PC-9 (cell line): ENCODE results near the gene RPA3. TPM values are rescaled to one million over a fixed set of nuclear protein-coding genes. Genes with fewer than 3 reads are reported as not detected.
"Not testable (repeated sequence)": the region's sequence is repeated elsewhere in the genome, so short reads cannot be mapped to it uniquely, and the experiment has no call there.

Source experiments
- BruUV-seq: library from RNA; stranded (reverse); fragments of 400-500 nt; replicated peaks from 2 replicates; lab custom pipeline; 2021; lab: Mats Ljungman, UMichigan
- CTCF ChIA-PET: fragments of 300-600 bp; sonication (Branson Sonifier 250); formaldehyde crosslinking; loops from one replicate; lab custom pipeline; 2022; ENCODE audit warnings: antibody characterized with exemption; lab: Charles Lee
- POLR2A ChIA-PET: fragments of 300-600 bp; sonication (Branson Sonifier 250); formaldehyde crosslinking; loops from one replicate; lab custom pipeline; 2022; ENCODE audit warnings: antibody characterized with exemption; ENCODE audit not compliant: unreplicated experiment; lab: Charles Lee
- DNase-seq, 2 experiments: peaks; one replicate each; pipeline versions ENCODE4 v3.0.0 to v3.0.0-alpha.2; 2015 to 2022; ENCODE audit warnings: mixed read lengths in 1 of 2
- H2AFZ ChIP-seq: fragments of 200-600 bp; sonication (generic); 2 replicates; pipeline ENCODE4 v1.8.1; 2017; ENCODE audit warnings: antibody characterized with exemption
- H3F3A ChIP-seq: fragments of 200-600 bp; sonication (generic); 2 replicates; pipeline ENCODE4 v1.8.1; 2017; ENCODE audit warnings: antibody characterized with exemption, mild to moderate bottlenecking, low read depth; ENCODE audit not compliant: insufficient read depth
- H3K27ac ChIP-seq: fragments of 200-600 bp; sonication (generic); 2 replicates; pipeline ENCODE4 v1.6.1; 2016; ENCODE audit warnings: mixed run types
- H3K27me3 ChIP-seq: fragments of 200-600 bp; sonication (generic); 2 replicates; pipeline ENCODE4 v1.6.1; 2016; ENCODE audit warnings: low read depth, mixed run types; ENCODE audit not compliant: insufficient read depth
- H3K36me3 ChIP-seq: fragments of 200-600 bp; sonication (generic); 2 replicates; pipeline ENCODE4 v1.6.1; 2016; ENCODE audit warnings: low read depth, mixed run types
- H3K4me1 ChIP-seq: fragments of 200-600 bp; sonication (generic); replicated peaks from 2 replicates; pipeline ENCODE4 v1.6.1; 2016; ENCODE audit warnings: mixed run types; ENCODE audit not compliant: insufficient read depth
- H3K4me2 ChIP-seq: fragments of 200-600 bp; sonication (generic); 2 replicates; pipeline ENCODE4 v1.6.1; 2017; ENCODE audit warnings: mixed run types
- H3K4me3 ChIP-seq: fragments of 200-600 bp; sonication (generic); 2 replicates; pipeline ENCODE4 v1.6.1; 2016; ENCODE audit warnings: mixed run types
- H3K79me2 ChIP-seq: fragments of 200-600 bp; sonication (generic); 2 replicates; pipeline ENCODE4 v1.6.1; 2017; ENCODE audit warnings: low read depth, mixed run types
- H3K9me2 ChIP-seq: fragments of 200-600 bp; sonication (generic); 2 replicates; pipeline ENCODE4 v1.8.1; 2017; ENCODE audit warnings: mild to moderate bottlenecking; ENCODE audit not compliant: insufficient read depth
- H3K9me3 ChIP-seq: fragments of 200-600 bp; sonication (generic); 2 replicates; pipeline ENCODE4 v1.8.1; 2016; ENCODE audit warnings: low read depth; ENCODE audit not compliant: insufficient read depth
- H4K20me1 ChIP-seq: fragments of 200-600 bp; sonication (generic); 2 replicates; pipeline ENCODE4 v1.8.1; 2017; ENCODE audit not compliant: insufficient read depth
- CTCF ChIP-seq: fragments of 200-600 bp; sonication (generic); conservative IDR thresholded peaks from 2 replicates; pipeline ENCODE4 v1.6.1; 2017; ENCODE audit warnings: mixed run types, antibody characterized with exemption, mild to moderate bottlenecking, moderate library complexity
- EZH2 ChIP-seq: fragments of 200-600 bp; sonication (generic); IDR thresholded peaks from 2 replicates; pipeline ENCODE4 v1.8.0; 2017; ENCODE audit warnings: antibody characterized with exemption, low read depth
- intact Hi-C: fragments of 100-400 bp; cut with micrococcal nuclease; formaldehyde crosslinking; loops from one replicate; pipeline ENCODE4 v1.10.0; 2022; ENCODE audit not compliant: unreplicated experiment
- total RNA-seq: library from RNA; stranded (reverse); gene quantifications from 2 replicates; pipeline ENCODE4 v1.2.3, GENCODE V29; 2021

RPA3 gene
- total RNA-seq, 1 experiment from 2014 or later: 166 TPM

DNA sequence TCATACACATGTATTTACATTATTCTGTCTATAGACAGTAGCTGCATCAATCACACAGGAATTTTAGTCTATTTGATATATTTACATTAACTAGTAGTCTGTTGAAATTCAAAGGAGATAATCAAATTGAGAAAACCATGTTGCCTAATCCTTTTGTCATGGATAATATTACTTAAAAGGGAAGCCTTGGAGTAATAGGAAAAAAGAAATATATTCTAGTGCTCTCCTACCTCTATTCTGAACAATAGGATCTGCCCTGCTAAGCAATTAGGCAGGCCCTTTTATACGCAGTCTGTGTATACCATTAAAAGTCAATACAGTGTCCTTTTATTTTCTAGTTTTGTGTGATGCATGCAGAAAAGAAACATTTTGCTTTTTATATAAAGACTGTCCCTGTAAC lies 53.4 kb downstream of the RPA3 start:
- H3K36me3 ChIP-seq: no peaks in the 10 kb centered on the region
- H3K4me1 ChIP-seq: no peaks in the 10 kb centered on the region
- no TSS peak for BruUV-seq
- no peak overlapping the region for H3K27ac ChIP-seq
- no peaks in the 10 kb centered on the region for H3K9me3 ChIP-seq
- H4K20me1 ChIP-seq: no peaks in the 10 kb centered on the region
- DNase-seq: no peak
- H3K79me2 ChIP-seq: peaks cover 16% of the 10 kb centered on the region
- no peak for TF ChIP-seq CTCF
- TF ChIP-seq EZH2: no peak
- H3K4me2 ChIP-seq: no peak overlapping the region
- no peaks in the 10 kb centered on the region for H3F3A ChIP-seq
- ChIA-PET CTCF (no interaction called here), POLR2A (no interaction called here)
- H3K4me3 ChIP-seq: no peak overlapping the region
- H3K9me2 ChIP-seq: no peaks in the 10 kb centered on the region
- H2AFZ ChIP-seq: no peak overlapping the region
- no peaks in the 10 kb centered on the region for H3K27me3 ChIP-seq
- intact Hi-C loops: no loop called here

- no TSS peak for BruUV-seq
- no peaks in the 10 kb centered on the region for H3K4me1 ChIP-seq
- no peak for TF ChIP-seq EZH2
- no peak for TF ChIP-seq CTCF
- no peak overlapping the region for H3K4me3 ChIP-seq
- H3K36me3 ChIP-seq: no peaks in the 10 kb centered on the region
- no peak overlapping the region for H2AFZ ChIP-seq
- CTCF ChIA-PET: interaction anchor here (0.5 kb wide), 1 partner anchor 561 kb away, joined by 13 read pairs; no protein-coding TSS in a partner anchor
- H3K9me3 ChIP-seq: no peaks in the 10 kb centered on the region
- intact Hi-C loops: loop anchor here (5.0 kb wide), 1 partner anchor 553 kb away; no protein-coding TSS in a partner anchor
- H4K20me1 ChIP-seq: no peaks in the 10 kb centered on the region
- DNase-seq: no peak
- H3K9me2 ChIP-seq: no peaks in the 10 kb centered on the region
- no peak overlapping the region for H3K27ac ChIP-seq
- peaks cover 20% of the 10 kb centered on the region for H3K79me2 ChIP-seq
- H3K27me3 ChIP-seq: no peaks in the 10 kb centered on the region
- no peaks in the 10 kb centered on the region for H3F3A ChIP-seq
- POLR2A ChIA-PET: no interaction called here
- H3K4me2 ChIP-seq: no peak overlapping the region
Observed at GRCh38 chr7:7664291-7664690, 54.1 kb downstream of the RPA3 start.

DNA sequence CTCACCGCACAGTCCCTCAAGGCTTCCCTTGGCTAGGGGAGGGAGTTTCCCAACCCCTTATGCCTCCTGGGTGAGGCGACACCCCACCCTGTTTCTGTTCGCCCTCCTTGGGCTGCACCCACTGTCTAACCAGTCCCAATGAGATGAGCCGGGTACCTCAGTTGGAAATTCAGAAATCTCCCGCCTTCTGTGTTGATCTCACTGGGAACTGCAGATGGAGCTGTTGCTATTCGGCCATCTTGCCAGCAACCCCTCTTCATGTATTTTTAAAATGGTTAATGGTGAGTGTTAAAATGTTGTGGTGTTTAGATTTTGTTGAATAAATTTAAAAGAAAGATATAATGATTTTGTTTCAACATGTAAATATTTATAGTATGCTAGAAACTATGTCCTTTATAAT lies 55.9 kb downstream of the RPA3 start:
- no peaks in the 10 kb centered on the region for H3K4me1 ChIP-seq
- no peaks in the 10 kb centered on the region for H3F3A ChIP-seq
- no peaks in the 10 kb centered on the region for H3K9me2 ChIP-seq
- H4K20me1 ChIP-seq: no peaks in the 10 kb centered on the region
- H3K4me2 ChIP-seq: no peak overlapping the region
- ChIA-PET POLR2A (interaction anchor here (0.7 kb wide), 1 partner anchor 1700 kb away, joined by 3 read pairs; no protein-coding TSS in a partner anchor), CTCF (interaction anchor here (0.7 kb wide), 1 partner anchor 635 kb away, joined by 3 read pairs; no protein-coding TSS in a partner anchor)
- intact Hi-C loops: loop anchor here (1.0 to 5.0 kb wide), 2 partner anchors 528 to 555 kb away; no protein-coding TSS in a partner anchor
- TF ChIP-seq CTCF (peak; percentile 56), EZH2 (no peak)
- H3K4me3 ChIP-seq: no peak overlapping the region
- BruUV-seq: no TSS peak
- no peaks in the 10 kb centered on the region for H3K9me3 ChIP-seq
- H3K27me3 ChIP-seq: no peaks in the 10 kb centered on the region
- DNase-seq: peak in 1 of 2 experiments; percentile 7
- H3K79me2 ChIP-seq: peaks cover 25% of the 10 kb centered on the region
- no peaks in the 10 kb centered on the region for H3K36me3 ChIP-seq
- no peak overlapping the region for H3K27ac ChIP-seq
- H2AFZ ChIP-seq: no peak overlapping the region

DNA sequence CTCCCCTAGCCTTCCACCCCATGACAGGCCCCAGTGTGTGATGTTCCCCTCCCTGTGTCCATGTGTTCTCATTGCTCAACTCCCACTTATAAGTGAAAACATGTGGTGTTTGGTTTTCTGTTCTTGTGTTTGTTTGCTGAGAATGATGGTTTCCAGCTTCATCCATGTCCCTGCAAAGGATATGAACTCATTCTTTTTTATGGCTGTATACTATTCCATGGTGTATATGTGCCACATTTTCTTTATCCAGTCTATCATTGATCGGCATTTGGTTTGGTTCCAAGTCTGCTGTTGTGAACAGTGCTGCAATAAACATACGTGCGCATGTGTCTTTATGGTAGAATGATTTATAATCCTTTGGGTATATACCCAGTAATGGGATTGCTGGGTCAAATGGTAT lies 61.9 kb downstream of the RPA3 start:
- H2AFZ ChIP-seq, H4K20me1 ChIP-seq, H3K36me3 ChIP-seq, H3F3A ChIP-seq, H3K4me3 ChIP-seq, BruUV-seq, H3K4me1 ChIP-seq, H3K4me2 ChIP-seq, H3K9me2 ChIP-seq, POLR2A ChIA-PET, H3K27ac ChIP-seq, H3K9me3 ChIP-seq, DNase-seq, H3K27me3 ChIP-seq, CTCF ChIA-PET, intact Hi-C loops: not testable (repeated sequence)
- peaks cover 37% of the 10 kb centered on the region for H3K79me2 ChIP-seq
